HAP-1 (cell line): Measurements from ENCODE around the gene AMMECR1L.
"Not testable (repeated sequence)": the region's sequence is repeated elsewhere in the genome, so short reads cannot be mapped to it uniquely, and the experiment has no call there.

ENCODE experiments used
- DNase-seq, 2 experiments: peaks; one replicate each; pipeline ENCODE4 v3.0.0-alpha.2; 2016 to 2020; ENCODE audit warnings: low spot score in 2 of 2
- H3K27me3 ChIP-seq: fragments of 250-450 bp; sonication (Bioruptor Pico); 2 replicates; pipeline ENCODE4 v1.5.1; 2020; ENCODE audit warnings: low read depth, mild to moderate bottlenecking, moderate library complexity
- H3K36me3 ChIP-seq: fragments of 250-450 bp; sonication (Bioruptor Pico); replicated peaks from 2 replicates; pipeline ENCODE4 v1.5.1; 2020; ENCODE audit warnings: mild to moderate bottlenecking
- H3K4me1 ChIP-seq: fragments of 250-450 bp; sonication (Bioruptor Pico); 2 replicates; pipeline ENCODE4 v1.5.1; 2020; ENCODE audit warnings: mild to moderate bottlenecking
- H3K4me3 ChIP-seq: fragments of 250-450 bp; sonication (Bioruptor Pico); 2 replicates; pipeline ENCODE4 v1.5.1; 2020; ENCODE audit warnings: mild to moderate bottlenecking, moderate library complexity
- H3K9me3 ChIP-seq: fragments of 250-450 bp; sonication (Bioruptor Pico); 2 replicates; pipeline ENCODE4 v1.5.1; 2020; ENCODE audit warnings: mild to moderate bottlenecking, moderate library complexity
- in situ Hi-C: fragments of 300-500 bp; cut with MboI; formaldehyde crosslinking; loops from 3 replicates; pipeline ENCODE4 v1.14.3; 2020; ENCODE audit warnings: low sequenced_read_pairs, inconsistent platforms, mixed read lengths

The AMMECR1L gene

DNA sequence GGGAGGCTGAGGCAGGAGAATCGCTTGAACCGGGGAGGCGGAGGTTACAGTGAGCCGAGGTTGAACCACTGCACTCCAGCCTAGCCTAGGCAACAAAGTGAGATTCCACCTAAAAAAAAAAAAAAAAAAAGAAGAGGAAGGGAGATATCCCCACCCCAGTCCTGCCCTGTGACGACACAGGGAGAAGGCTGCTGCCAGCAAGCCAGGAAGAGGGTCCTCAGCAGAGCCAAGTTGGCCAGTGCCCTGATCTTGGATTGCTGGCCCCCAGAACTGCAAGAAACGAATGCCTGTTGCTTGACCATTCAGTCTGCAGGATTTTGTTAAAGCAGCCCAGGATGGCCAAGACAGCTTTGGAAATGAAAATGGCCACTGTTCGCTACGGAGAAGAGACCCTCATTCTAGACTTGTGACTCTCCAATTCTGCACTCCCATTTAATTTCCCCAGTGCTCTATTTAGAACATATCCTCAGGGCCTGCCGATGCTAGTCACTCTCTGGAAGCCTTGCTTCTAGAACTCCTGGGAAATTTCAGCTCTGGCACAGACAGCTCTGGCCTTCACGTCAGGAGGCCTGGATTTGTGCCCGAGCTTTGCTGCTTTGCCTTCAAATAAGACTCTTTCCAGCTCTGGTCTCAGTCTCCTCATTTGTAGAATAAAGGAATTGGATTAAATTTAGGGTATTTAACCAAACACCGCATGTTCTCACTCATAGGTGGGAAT is 15.7 kb upstream of the AMMECR1L start:
- no peak overlapping the region for H3K4me3 ChIP-seq
- in situ Hi-C loops: no loop called here
- H3K9me3 ChIP-seq: peaks cover 7% of the 10 kb centered on the region; the same call in 1 of the 2 replicates
- H3K4me1 ChIP-seq: 0 out of 2 replicates have a peak, but pooled peaks cover 3% of the 10 kb centered on the region
- no peaks in the 10 kb centered on the region; the same call in 1 of the 2 replicates for H3K27me3 ChIP-seq
- no peak for DNase-seq
- no peaks in the 10 kb centered on the region for H3K36me3 ChIP-seq

DNA sequence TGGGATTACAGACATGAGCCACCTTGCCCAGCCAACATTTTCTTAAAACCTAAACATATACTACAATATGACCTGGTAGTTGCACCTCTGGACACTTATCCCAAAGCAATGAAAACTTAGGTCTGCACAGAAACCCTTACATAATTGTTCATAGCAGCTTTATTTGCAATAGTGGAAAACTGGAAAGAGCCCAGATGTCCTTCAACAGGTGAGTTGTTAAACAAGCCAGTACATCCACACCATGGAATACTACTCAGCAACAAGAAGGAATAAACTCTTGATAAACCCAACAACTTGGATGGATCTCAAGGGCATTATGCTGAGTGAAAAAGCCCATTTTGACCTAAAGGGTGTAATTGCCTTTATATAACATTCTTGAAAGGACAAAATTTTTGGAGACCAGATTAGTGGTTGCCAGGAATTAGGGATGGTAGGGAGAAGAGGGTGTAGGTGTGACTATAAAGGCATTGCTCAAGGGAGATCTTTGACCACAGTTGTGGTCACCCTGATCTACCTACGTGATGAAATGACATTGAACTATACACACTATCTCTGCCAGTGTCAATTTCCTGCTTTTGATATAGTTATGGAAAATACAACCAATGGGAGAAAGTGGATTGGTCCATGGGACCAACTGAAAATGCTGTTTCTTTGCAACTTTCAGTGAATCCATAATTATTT is 11.9 kb upstream of the AMMECR1L start:
- Histone ChIP-seq H3K4me1 (0 out of 2 replicates have a peak, but pooled peaks cover 3% of the 10 kb centered on the region), H3K36me3 (no peaks in the 10 kb centered on the region), H3K27me3 (no peaks in the 10 kb centered on the region), H3K4me3 (no peak overlapping the region), H3K9me3 (peaks cover 7% of the 10 kb centered on the region; the same call in 1 of the 2 replicates)
- in situ Hi-C loops: no loop called here
- DNase-seq: no peak

DNA sequence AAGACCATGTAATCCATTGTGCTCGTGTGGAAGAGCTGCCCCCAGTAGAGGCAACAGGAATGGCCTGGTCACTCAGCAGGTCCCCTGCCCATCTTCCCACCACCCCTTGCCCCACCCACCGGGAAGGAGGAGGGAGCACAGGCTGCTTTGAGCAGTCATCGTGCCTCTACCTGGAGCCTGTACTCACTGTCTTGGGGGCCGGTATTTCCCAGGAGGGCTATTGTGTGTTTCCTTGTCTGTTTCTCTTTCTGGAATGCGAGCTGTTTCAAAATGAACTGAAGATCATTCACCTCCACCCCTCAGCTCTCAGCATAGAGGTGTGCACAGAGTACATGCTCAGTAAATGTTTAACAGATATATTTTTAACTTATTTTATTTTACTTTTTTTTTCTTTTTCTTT is 7.7 kb upstream of the AMMECR1L start:
- in situ Hi-C loops: no loop called here
- Histone ChIP-seq H3K4me3 (no peak overlapping the region), H3K4me1 (no peaks in the 10 kb centered on the region), H3K27me3 (no peaks in the 10 kb centered on the region), H3K9me3 (peaks cover 6% of the 10 kb centered on the region; the same call in 1 of the 2 replicates), H3K36me3 (no peaks in the 10 kb centered on the region)
- no peak for DNase-seq

DNA sequence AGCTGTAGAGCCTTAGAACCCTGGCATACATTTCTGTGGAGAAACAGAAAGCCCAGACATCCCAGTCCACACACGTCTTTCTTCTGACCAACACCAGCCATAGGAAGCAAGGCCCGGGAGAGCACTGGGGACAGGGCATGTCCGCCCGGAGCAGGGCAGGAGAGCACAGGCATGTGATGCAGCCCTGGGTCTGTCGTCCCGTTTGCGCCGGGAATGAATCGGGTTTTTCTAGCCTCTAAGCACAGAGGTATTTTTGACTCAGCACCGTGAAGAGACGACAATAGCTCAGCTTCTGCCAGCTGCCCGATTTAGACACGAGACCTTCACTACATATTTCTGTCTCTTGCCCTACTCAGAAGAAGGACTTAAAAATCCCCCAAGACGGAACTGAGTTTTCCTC is 7.3 kb upstream of the AMMECR1L start:
- no peak for DNase-seq
- peaks cover 2% of the 10 kb centered on the region; the same call in 1 of the 2 replicates for H3K9me3 ChIP-seq
- H3K4me1 ChIP-seq: no peaks in the 10 kb centered on the region
- no peaks in the 10 kb centered on the region for H3K27me3 ChIP-seq
- H3K36me3 ChIP-seq: no peaks in the 10 kb centered on the region
- no peak overlapping the region for H3K4me3 ChIP-seq
- in situ Hi-C loops: no loop called here

DNA sequence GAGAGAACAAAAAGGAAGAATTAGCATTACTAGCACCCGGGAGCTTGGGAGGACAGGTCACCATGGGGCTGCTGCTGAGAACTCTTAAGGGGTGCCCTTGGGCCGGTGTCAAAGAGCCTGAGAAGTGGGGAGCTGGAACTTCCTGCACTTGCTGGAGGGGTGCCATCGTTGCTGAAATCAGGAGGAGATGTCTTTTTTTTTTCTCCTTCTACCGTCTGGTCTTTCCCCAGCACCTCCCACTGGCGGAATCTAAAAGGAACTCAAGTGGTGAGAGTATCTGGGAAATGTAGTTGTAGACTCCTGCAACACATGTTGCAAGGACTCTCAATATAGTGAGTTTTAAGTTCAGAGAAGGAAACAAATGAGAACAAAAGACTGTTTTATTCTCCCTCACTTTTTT is 6.1 kb upstream of the AMMECR1L start:
- no peak for DNase-seq
- Histone ChIP-seq H3K4me3 (no peak overlapping the region), H3K36me3 (no peaks in the 10 kb centered on the region), H3K9me3 (no peaks in the 10 kb centered on the region), H3K27me3 (no peaks in the 10 kb centered on the region), H3K4me1 (peaks cover 7% of the 10 kb centered on the region; the same call in 1 of the 2 replicates)
- in situ Hi-C loops: no loop called here

DNA sequence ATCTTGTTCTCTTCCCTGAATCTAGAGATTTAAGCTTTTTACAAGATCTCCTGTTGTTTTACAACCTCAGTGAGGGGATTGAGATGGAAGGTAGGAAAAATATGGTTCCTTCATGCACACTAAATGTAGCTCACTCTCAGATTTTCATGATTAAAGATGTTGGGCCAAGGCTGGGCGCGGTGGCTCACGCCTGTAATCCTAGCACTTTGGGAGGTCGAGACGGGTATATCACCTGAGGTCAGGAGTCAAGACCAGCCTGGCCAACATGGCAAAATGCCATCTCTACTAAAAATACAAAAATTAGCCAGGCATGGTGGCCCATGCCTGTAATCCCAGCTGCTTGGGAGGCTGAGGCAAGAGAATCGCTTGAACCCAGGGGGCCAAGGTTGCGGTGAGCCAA is 5.0 kb upstream of the AMMECR1L start:
- H3K9me3 ChIP-seq, in situ Hi-C loops, H3K36me3 ChIP-seq, DNase-seq, H3K4me3 ChIP-seq, H3K27me3 ChIP-seq, H3K4me1 ChIP-seq: not testable (repeated sequence)

DNA sequence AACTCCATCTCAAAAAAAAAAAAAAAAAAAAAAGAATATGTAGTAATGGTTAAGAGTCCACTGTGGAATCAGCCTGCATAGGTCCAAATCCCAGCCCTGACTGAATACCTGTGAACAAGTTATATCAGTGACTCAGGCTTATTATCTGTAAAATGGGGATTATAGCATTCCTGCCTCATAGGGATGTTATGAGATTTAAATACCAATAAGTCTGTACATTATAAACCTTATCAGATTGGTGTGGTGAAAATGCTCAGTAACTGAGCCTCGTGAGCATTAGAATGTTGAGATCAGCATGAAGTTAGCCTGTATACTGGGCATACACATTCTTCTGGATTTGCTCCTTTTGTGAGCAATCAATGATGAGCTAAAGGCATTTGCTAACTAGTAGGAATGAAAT is 3.0 kb upstream of the AMMECR1L start:
- no peak for DNase-seq
- Histone ChIP-seq H3K4me1 (peaks cover 16% of the 10 kb centered on the region), H3K4me3 (no peak overlapping the region), H3K27me3 (no peaks in the 10 kb centered on the region), H3K9me3 (no peaks in the 10 kb centered on the region), H3K36me3 (peaks cover 3% of the 10 kb centered on the region)
- in situ Hi-C loops: no loop called here

DNA sequence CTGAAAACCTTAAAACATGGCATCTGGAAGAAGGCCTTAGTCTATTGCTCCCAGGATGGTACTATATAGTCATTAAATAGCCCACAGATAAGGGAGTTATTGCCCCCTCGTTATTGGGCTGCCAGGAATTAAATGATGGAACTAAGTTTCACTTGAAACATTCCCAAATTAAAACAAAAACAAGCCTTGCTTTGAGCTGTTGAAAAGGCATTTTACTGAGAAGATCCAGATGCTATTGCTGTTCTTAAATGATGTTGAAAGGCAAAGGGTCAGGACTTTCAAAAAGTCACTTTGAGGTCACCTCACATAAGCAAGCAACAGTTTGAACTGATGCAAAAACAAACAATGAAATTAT is 2.0 kb upstream of the AMMECR1L start:
- H3K4me1 ChIP-seq: peaks cover 16% of the 10 kb centered on the region
- no peak overlapping the region for H3K4me3 ChIP-seq
- no peaks in the 10 kb centered on the region for H3K9me3 ChIP-seq
- peaks cover 12% of the 10 kb centered on the region for H3K36me3 ChIP-seq
- in situ Hi-C loops: no loop called here
- no peak for DNase-seq
- no peaks in the 10 kb centered on the region for H3K27me3 ChIP-seq

DNA sequence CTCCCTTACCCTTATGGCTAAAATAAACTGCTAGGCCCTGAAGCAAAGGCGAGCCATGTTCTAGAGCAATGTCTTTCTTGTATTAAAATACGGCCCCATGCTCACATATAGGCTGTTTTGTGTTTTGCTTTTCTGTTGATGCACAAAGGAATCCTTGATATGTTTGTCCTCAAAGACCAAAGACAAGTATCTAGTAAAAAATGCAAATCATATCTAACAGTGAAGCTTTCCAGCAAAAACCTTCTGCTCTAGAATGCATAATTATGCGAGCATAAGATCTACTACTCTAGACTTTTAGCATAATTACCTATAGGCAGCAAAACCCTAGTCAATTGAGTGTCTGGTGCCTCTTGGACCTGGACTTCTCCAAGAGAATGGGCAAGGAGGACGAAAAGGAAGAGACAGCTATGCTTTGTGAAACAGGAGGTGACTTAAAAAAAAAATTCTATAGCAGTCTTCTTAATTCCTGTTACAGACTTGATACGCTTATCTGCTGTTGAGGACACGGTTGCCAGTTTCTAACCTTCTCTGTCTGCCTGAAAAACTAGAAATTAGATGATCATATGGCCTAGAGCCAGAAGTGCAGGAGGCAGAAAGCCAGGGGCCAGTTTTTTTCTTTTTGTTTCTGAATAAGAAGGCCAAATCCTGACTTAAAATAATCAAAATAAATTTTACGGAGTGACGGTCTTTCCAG is 1.5 kb upstream of the AMMECR1L start:
- peaks cover 16% of the 10 kb centered on the region for H3K4me1 ChIP-seq
- H3K9me3 ChIP-seq: no peaks in the 10 kb centered on the region
- in situ Hi-C loops: no loop called here
- no peaks in the 10 kb centered on the region for H3K27me3 ChIP-seq
- no peak for DNase-seq
- H3K4me3 ChIP-seq: peak overlapping the region; percentile 66
- peaks cover 16% of the 10 kb centered on the region for H3K36me3 ChIP-seq

DNA sequence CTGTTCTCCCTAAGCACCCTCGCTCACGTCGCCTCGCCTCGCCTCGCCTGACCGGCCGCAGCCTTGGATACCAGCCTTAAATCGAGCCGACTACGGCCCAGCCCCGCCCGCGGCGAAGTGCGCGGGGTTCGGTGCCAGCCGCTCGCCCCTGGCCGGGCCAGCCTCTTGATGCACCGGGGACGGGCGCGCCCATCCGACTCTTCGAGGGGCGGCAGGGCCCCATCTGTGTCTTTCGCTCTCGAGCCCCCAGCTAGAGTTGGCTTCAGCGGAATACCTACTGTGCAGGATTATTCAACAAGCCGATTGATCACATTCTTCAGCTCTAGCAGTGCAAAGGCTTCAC is 808 bp upstream of the AMMECR1L start:
- H3K9me3 ChIP-seq, H3K27me3 ChIP-seq, DNase-seq, in situ Hi-C loops: not testable (repeated sequence)
- Histone ChIP-seq H3K4me1 (peaks cover 16% of the 10 kb centered on the region), H3K36me3 (peaks cover 20% of the 10 kb centered on the region), H3K4me3 (peak overlapping the region; percentile 66)

DNA sequence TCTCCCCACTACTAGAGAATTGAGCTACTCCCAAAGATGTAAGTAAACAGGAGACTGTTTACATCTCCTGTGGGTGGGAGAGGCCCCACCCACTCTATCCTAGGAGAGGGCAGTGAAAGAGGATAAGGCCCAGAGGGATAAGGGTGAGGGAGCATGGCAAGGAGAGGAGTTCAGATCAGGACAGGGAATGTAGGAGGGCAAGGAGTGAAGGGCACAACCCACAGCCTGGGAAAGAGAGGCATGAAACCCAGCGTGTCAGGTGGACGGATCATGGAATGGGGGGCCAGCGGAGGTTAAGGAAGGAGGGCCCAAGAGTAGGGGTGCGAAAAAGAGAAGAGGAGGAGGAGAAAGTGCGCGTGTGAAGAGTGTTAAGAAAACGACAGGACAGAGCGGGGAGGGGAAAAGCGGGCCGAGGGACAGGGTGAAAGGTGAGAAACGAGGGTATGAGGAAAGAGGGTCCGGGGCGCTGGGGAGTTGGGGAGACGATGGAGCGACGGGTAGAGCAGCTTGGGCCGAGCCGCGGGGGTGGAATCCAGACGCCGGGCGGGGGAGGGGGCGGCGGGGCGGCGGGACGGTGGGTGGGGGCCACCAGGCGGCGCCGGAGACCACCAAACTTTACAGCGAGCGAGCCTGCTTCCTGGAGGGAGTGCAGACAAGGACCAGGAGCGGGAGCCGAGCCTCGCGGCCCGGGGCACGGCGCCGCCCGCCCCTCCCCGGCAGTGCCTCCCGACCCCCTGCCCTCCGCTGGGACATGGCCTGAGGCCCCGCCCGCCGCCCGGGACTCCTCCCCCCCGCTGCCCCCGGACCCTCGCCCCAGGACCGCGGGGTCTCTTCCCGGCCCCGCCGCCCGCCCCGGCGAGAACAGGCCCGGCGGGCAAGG is 655 bp downstream of the AMMECR1L start:
- H3K27me3 ChIP-seq, in situ Hi-C loops, H3K9me3 ChIP-seq: not testable (repeated sequence)
- peaks cover 16% of the 10 kb centered on the region for H3K4me1 ChIP-seq
- peak; percentile 37 to 70 for DNase-seq
- peak overlapping the region; percentile 40 for H3K4me3 ChIP-seq
- H3K36me3 ChIP-seq: peaks cover 29% of the 10 kb centered on the region

DNA sequence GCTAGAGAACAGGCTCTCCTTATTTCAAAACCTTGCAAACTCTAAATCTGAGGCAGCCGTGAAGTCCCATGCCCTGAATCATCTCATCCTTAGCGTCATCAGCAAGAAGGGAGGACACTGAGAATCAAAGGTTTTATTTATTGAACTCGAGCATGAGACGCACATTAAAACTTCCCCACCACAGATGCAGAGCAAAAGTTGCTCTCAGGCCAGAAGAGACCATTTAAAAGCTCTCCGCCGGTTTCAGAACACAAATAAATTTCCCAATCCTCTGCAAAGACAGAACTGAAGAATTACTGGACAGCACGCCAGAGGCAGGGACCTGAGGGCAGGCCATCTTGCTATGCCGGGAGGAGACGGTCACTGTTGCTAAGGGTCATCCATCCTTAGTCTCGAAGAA is 1.3 kb downstream of the AMMECR1L start:
- Histone ChIP-seq H3K9me3 (no peaks in the 10 kb centered on the region), H3K27me3 (no peaks in the 10 kb centered on the region), H3K36me3 (peaks cover 30% of the 10 kb centered on the region), H3K4me3 (peak overlapping the region; percentile 40), H3K4me1 (peaks cover 16% of the 10 kb centered on the region)
- in situ Hi-C loops: no loop called here
- no peak for DNase-seq

DNA sequence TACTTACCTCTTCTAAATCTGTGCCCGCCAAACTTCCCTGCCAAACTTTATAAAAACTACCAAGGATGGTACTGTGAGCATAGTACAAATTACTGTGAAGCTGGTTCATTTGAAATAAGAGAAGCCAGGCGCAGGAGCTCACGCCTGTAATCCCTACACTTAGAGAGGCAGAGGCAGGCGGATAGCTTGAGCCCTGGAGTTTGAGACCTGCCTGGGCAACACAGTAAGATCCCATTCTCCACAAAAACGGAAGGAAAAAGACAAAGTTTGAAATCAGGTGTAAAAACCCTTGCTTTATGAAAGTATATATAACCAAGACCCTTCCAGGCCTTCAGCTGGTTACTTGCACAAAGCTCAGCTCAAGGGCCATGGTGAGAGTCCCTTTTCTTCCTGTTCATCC is 5.9 kb downstream of the AMMECR1L start:
- H3K4me3 ChIP-seq: no peak overlapping the region
- no peaks in the 10 kb centered on the region for H3K27me3 ChIP-seq
- peaks cover 14% of the 10 kb centered on the region for H3K4me1 ChIP-seq
- in situ Hi-C loops: no loop called here
- H3K9me3 ChIP-seq: no peaks in the 10 kb centered on the region
- no peak for DNase-seq
- peaks cover 37% of the 10 kb centered on the region for H3K36me3 ChIP-seq
